Right lobe of liver (tissue), 4 donors: ENCODE measurements around the gene SUGCT.

Source experiments
- POLR2A ChIP-seq: fragments of 450-650 bp; IDR thresholded peaks from one replicate; pipeline ENCODE4 v1.6.1; 2017; ENCODE audit warnings: antibody characterized with exemption, mild to moderate bottlenecking
- TF ChIP-seq, protein P1 (sequence below), 4 donors: fragments of 200-600 bp in 3 of 4; fragments of 450-650 bp in 1 of 4; IDR thresholded peaks; one replicate each; pipeline versions ENCODE4 v1.5.1 to v1.8.0; 2016 to 2022; ENCODE audit warnings: antibody characterized with exemption in 4 of 4, mild to moderate bottlenecking in 2 of 4
- donor health status: DM: no; HTN: no; CAD: no.
- donor health status: DM: no; HTN: no; CAD: no.
- donor health status: DM: no; HTN: yes; CAD: no.

- TF ChIP-seq, protein P1, sequence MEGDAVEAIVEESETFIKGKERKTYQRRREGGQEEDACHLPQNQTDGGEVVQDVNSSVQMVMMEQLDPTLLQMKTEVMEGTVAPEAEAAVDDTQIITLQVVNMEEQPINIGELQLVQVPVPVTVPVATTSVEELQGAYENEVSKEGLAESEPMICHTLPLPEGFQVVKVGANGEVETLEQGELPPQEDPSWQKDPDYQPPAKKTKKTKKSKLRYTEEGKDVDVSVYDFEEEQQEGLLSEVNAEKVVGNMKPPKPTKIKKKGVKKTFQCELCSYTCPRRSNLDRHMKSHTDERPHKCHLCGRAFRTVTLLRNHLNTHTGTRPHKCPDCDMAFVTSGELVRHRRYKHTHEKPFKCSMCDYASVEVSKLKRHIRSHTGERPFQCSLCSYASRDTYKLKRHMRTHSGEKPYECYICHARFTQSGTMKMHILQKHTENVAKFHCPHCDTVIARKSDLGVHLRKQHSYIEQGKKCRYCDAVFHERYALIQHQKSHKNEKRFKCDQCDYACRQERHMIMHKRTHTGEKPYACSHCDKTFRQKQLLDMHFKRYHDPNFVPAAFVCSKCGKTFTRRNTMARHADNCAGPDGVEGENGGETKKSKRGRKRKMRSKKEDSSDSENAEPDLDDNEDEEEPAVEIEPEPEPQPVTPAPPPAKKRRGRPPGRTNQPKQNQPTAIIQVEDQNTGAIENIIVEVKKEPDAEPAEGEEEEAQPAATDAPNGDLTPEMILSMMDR (IDR thresholded peaks at IDR 0.05) = no peak
- TF ChIP-seq POLR2A = no peak
Observed at GRCh38 chr7:40698921-40699260, 564.1 kb downstream of the SUGCT start.
